GM18499 (cell line): ENCODE measurements around the gene DOK6.

Experiments used
- ATAC-seq: cut with Tn5 transposase; IDR thresholded peaks from one replicate; pipeline ENCODE4 v1.9.1; 2021; ENCODE audit warnings: moderate number of reproducible peaks; ENCODE audit not compliant: insufficient read depth, unreplicated experiment

The DOK6 gene

DNA sequence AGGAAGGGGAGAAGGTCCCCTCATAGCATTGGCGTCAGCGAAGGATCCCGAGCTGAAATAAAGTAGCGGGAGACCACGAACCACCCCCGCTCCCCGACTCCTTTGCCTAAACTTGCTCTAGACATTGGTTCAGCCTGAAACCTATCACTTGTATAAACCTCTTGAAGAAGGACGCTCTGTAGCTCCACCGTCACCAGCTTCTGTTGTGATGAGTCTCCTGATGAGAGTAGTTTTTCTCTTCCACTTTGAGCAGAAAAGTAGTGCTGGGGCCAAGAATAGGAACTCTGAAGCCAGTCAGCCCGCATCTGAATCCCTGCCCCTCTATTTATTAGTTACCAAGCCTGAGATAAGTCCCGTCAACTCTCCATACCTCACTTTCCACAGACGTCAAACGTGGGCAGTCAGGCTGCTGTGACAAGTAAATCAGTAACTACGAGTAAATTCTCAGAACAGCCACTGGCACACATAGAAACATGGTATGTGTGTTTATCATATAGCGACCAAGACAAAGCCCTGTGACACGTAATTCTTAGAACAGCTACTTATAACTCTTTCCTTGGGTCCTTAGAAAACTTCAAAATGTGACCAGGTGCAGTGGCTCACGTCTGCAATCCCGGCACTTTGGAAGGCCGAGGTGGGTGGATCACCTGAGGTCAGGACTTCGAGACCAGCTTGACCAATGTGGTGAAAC, 485.3 kb downstream of the DOK6 start:
- ATAC-seq, result peak; percentile 64

DNA sequence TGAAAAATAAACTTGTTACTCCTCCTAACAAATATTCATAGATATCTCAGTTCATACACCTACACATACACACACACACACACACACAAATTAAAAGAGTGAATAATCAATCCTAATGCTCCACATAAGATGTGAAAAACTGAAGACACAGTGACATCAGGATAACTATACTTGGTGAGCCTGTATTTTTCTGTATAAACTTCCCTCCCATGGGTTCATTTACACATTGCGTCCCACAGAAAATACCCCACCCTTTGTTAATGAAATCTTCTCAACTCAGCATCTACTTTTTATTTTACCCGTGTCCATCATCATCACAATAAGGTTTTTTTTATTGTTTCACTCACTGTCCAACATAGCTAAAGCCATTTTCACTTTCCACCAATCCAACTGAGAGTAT, 486.6 kb downstream of the DOK6 start:
- ATAC-seq, result no peak

DNA sequence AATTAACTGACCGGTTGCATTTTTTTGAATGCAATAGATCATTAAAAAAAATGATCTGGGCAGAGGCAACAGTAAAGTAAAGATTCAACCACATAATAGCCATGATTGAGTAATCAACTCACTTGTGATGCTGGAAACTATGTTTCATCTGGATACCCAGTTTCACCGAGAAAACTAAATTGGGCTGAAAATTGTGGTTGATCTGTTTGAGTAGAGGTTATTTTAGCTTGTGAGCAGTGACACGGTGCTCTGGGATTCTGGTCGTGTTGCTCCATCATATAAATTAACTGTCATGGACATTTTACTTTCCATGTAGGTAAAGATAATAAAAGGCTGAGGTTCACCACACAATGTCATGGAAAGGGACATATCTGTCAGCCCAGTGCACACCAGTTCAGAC, 488.3 kb downstream of the DOK6 start:
- peak; percentile 31 for ATAC-seq

DNA sequence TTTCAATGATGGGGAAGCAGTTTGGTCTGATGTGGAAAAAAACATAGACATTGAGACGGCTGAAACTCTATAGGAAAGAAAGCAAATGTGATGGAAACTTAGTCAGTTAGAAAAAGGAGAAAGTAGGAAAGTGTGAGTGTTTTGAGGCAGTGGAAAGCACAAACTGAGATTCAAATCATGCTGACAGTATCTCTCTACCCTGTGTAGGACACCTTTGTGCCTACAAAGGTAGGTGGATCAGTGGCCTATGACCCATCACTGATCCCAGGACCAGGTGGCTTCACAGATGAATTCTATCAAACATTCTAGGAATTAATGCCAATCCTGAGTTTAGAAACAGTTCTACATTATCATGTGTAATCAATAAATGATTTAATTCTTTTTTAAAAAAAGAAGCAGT, 489.9 kb downstream of the DOK6 start:
- ATAC-seq, result no peak

DNA sequence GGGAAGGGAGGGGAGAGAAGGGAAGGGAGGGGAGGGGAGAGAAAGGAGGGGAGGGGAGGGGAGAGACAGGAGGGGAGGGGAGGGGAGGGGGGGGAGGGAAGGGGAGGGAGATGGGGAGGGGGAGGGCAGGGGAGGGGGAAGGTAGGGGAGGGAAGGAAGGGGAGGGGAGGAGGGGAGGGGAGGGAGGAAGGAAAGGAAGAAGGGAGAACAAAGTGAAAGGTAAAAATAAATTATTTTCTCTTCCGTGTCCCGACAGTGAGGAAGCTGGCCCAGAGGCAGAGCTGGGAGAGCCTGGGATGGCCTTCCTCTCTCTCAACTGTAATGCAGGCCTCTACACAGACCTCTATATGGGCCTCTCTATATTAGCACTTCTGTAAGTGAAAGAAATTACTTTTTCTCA, 493.8 kb downstream of the DOK6 start:
- no peak for ATAC-seq

DNA sequence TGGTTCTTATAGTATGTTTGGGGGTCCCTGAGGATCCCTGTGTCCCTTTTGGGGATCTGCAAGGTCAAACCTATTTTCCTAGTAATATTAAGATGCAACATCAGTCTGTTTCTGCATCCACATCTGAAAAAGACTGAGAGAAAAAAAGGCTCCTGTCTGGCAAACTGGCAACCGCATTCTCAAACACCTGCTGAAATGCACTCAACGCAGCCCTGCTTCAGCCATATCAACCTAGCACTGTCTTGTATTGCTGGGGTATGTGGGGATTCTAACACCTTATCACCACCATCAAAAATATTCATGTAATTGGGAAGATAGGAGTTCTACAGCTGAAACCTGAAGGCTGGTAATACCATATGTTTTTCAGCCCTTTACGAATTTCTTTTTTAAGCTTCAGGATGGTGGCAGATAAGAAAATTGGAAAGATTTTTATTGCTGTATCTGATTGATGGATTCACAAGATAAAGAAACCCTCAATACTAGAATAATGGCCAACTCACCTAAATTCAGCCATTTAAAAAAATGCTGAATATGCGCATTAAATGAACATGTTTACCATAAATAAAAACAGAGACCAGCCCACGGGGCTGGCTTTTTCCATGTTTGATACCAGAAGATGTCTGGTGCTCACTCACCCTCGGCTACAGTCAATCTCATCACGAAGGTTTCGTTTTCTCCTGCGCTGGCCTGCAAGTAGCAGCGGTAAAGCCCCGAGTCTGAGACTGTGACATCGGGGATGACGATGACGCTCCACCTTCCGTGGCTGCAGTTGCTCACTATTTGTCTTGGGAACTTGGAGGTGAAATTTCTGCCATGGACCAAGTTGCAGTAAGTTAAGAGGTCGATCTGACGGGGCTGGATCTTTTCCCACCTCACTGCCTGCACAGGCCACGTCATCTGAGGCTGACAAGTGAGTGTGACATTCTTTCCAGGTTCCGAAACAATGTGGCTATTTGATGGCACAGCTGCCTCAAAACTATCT, 494.7 kb downstream of the DOK6 start:
- no peak for ATAC-seq

DNA sequence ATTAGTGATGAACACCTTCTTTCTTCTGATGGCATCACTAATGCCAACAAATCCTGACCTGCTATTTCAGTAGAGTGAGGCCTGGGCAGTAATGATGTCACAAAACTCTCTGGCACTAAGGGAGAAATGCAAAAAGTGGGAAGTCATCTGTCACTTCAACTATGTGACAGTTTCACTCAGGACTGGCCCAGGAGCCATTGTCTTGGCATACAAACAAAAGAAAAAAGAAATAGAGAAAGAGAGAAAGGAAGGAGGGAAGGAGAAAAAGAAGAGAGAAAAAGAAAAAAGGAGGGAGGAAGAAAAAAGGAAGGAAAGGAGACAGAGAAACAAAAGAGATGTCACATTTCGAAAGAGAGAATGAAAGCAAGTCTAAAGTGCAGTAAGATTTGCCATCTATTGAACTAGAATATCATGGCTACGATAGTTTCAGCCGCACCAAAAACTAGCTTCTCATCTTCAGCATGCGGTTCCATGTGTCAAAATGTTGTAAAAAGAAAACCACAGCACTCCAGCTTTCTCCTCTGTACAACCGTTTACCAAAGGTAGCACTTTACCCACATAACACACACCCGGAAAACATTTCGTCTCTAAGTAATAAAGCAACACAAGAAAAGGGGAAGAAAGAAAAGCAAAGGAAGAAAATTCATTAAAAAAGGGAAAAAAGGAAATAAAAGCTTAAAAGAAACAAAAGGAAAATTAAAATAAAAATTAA, 496.9 kb downstream of the DOK6 start:
- ATAC-seq, result no peak

DNA sequence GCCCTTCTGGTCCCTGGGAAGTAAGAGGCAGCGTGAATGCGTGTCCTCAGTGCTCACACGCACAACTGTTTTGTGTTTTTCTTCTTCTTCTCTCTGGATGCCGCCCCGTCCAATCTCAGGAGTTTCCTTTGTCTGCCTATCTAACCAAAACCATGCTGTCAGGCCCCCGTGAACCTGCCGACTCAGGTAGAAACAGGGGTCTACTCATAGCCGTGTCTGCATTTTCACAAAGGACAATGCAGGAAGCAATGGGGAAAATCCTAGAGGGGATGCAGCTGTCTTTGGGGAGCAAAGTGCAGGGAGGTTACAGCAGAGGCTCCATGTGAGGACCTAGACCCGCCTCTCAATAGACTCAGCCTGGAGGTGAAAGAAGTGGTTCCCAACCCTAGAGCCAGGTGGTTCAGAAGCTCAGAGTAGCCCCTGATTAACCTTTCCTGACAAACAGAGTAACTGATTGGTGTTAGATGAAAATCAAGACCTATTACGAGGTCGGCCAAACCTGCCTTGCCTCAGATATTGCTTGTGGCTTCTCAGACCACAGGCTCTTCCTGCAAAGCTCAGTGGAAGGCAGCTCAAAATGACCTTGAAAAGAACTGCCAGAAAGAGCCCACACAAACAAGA, 497.7 kb downstream of the DOK6 start:
- ATAC-seq, result peak; percentile 41
